ENCODE measurements around the gene ARID1A.
"Not testable (repeated sequence)": the region's sequence is repeated elsewhere in the genome, so short reads cannot be mapped to it uniquely, and the experiment has no call there.

The ARID1A gene

DNA sequence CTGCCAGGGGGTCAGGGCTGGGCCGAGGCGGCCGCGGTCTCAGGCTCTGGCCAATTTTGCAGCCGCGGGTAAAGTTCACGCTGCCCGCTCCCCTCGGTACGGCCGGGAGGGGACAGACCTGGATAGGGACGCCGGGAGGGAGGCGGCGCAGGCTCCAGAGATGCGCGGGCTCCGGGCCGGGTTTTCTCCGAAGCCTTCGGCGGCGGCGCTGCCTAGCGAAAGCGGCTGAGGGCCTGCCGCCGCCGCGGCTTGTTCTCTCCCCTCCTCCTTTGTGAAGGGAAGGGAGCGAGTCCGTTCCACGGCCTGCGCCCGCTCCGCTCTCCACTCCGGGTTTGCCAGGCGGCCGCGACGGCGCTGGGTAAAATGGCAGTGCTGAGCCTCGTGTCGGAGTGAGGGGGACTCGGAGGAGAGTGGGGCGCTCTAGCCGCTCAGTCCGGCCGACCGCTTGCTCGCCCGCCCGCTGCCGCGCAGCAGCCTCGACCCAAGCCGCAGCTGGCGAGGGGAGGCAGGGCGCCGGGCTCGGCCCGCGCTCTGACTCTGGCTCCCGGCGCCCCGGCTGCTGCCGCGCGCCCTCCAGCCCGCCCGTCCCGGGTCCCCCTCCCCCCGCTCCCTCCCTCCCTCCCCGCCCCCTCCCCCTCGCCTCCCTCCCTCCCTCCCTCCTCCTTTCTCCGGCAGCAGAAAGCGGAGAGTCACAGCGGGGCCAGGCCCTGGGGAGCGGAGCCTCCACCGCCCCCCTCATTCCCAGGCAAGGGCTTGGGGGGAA, at the start of gene ARID1A:
Gene ARID1A, plus strand, starts transcription at position 660 of the 763 bp plus-strand sequence. CDS start 389 bp downstream, outside the sequence.
- peak; percentile 97 for DNase-seq

DNA sequence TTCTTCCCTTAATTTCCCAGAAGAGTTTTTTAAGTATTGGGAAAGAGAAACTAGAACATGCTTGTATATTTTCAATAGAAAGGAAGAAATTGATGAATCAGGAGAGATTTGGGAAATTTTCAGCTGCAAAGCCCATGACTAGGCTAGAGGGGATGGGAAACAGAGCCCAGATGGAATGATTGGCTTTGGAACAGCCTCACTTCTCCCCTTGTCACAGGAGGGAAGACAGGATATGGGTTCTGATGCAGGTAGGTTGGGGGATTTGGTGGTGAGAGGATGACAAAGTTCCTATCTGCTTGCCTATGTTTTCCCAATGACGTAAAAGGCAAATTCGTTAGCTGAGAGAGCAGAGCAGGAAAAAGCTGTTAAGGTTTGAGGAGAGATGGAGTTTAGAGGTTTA, 31.0 kb upstream of the ARID1A start:
- DNase-seq, result no peak

DNA sequence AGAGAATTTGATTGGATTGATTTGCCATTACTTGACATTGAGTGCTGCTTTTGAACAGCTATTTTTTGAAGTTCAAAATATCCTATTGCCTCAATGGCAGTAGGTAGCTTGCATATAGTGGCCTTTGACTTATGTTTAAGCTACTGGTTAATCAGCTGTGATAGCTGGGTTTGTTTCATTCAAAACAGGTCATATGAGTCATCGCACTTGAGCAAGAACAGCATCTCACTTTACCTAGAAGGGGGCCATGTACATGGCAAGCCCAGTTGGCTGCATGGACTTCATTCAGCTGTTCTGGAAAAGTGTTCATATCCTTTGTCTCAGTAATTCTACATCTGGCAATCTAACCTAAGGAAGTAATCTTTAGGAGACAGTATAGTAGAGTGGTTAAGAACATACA, 29.0 kb upstream of the ARID1A start:
- peak; percentile 41 for DNase-seq

DNA sequence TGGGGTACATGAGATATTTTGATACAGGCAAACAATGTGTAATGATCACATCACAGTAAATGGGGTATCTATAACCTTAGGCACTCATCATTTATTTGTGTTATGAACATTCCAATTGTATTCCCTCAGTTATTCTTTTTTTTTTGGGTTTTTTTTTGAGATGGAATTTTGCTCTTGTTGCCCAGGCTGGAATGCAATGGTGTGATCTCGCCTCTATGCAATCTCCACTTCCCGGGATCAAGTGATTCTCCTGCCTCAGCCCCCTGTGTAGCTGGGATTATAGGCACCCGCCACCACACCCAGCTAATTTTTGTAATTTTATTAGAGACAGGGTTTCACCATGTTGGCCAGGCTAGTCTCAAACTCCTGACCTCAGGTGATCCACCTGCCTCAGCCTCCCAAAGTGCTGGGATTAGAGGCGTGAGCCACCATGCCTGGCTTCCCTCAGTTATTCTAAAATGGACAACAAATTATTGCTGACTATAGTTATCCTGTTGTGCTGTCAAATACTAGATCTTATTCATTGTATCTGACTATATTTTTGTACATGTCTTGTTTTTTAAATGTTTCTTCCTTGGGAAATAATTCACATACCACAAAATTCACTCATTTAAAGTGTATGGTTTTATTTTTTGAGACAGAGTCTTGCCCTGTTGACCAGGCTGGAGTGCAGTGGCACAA, 27.6 kb upstream of the ARID1A start:
- not testable (repeated sequence) for DNase-seq

DNA sequence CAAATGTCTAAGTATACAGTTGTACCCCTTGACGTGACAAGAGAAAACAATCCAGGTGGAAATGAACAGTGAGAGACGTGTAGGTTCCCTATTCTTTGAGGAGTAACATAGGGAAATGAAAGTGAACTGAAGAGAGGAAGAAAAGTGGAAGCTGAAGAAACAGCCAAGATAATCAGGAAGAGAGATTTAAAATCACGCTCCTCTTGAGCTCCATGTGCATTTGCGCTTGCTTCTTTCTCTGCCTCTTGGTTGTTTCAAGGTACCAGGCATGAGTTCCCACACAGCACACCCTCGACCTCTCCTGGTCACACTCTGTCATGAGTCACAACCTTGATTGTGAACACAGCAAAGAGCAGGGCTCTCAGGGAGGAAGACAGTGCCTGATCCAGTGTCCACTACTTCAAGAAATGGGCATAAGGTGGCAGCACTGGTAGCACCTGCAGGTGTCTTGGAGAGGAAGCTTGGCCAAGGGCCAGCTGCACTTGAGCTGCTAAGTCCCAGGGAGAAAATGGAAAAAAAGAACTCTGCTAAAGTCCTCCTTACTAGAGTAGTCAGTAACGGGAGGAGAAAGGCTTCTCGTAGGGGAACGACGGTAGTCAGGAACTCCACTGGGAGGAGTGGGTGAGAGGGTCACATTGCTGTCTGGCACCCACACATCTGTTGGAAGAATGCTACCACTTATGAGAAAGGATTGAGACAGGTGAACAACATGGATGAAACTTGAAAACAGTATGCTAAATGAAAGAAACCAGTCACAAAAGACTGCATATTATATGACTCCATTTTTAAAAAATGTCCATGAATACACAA, 18.3 kb upstream of the ARID1A start:
- peak; percentile 63 for DNase-seq

DNA sequence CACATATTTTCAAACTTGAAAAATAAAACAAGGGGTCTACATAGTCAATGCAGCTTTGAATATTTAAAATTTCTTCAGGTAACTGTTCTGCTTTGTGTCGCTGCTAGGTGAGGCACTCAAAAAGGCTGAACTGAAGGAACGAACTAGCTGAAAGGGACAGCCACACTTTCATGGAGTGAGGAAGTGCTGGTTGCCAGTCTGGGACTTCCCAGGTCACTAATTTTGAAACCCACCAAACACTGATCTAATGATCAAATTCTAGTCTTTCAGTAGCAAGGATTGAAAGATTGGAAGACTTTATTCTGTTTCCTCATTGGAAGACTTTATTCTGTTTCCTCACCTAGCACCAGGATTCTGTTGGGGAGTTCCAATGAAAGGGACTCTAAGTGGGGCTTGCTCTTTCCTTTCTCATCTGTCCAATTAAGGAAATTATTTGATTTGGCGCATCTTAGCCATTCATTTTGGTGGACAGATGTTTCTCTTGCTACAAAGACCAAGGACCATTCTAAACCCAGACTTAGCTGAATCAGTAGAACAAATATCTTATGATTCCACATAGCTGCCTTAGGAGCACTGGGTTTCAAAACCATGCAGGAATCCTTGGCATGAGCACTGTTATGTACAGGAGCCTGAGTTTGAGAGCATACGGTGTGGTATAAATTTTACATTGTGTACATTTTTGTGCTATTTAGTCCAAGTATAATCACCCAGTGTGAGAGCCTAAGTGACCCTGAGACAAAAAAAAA, 10.9 kb upstream of the ARID1A start:
- no peak for DNase-seq

DNA sequence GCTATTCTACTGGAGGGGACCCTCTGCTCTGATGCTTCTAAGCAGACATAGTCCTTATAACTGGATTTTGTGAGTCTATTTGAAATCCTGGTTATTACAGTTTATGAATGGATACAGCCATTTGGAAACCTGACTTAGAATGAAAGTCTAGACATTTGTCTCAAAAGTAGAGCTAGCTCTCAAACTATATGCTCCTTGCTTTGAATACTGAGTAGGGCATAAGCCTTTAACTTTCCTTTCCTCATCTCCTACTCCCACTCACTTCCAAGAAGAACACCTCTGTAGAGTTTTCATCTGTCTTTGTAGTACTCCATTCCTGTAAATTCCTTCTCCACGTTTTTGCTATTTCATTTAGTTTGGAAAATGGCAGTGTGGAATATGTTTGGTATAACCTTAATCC, 9.0 kb upstream of the ARID1A start:
- no peak for DNase-seq

DNA sequence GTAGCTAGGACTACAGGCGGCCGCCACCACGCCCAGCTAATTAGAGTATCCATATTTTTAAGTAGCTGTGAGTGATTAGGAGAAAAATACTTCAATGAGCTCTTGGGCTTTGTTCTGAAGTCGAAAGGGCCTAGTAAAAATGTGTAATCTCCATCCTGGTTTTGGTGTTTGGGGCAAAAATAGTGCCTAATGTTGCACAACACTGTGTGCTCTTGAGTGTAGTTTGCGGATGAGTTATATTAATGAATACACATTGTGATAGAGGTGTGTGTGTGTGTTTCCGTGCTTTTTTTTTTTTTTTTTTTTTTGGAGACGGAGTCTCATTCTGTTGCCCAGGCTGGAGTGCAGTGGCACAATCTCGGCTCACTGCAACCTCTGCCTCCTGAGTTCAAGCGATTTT, 6.3 kb upstream of the ARID1A start:
- no peak for DNase-seq

DNA sequence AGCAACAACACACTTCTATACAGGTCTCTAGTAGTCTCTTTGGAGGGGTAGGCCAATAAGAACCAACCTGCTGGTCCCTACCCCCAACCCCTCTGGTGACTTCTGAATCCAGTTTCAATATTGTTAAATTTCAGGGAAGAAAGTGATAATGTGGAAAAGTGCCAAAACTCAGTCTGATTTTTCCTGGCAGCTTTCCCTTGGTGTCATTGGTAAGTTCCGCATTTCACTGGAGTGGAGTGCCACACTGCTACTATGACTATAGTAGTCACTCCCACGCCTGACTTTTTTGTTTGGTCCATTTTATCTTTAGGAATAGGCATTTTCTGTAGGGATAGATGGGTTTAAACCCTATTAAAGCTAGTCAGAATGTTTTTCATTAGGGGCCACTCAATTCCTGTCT, 5.7 kb upstream of the ARID1A start:
- no peak for DNase-seq

DNA sequence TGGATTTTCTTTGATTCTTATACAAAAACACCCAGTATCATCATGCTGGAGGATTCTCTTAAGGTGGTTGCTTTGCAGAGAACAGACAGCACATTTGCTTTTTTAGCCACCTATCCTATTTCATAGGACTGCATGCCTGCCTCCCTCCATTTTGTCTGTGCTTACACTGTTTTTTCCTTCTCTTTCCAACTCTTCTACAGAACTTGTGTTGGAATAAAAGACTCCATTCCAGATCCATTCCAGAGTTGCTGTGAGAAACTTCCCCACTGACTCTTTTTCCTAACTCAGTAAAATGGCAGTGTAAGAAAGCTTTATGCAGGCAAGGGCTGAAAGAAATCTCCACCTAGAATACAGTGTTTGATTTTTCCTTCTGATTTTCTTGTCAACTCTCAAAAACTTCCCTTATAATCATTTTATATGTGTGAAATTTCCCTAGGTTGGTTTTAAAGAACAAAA, 5.2 kb upstream of the ARID1A start:
- no peak for DNase-seq

DNA sequence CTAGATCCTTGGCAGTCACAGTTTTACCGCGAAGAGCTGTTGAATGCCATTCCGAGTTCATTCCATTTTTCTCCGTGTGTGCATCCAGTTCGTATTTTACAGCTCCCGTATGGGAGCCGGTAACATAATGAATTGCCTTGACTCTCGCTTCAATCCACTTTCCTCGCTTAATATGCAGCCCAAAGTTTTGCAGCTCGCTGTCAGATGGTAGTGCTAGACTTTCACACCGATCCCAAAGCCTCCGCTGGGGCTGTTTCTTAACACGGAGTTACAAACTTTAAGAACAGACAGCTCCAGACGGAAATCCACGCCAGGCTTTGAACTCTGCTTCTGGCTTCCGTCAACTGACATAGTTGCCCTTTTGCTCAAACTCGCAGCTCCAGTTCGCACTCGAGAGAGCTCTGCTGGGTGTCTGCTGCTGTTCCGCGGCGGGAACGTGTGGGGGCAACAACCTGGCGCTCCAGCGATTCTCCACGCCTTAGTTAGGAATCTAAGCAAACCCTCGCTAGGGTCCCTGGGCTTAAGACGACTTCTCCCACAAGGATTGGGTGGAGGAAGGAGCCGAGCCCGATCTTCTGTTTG, 3.5 kb upstream of the ARID1A start:
- DNase-seq, result peak; percentile 89

DNA sequence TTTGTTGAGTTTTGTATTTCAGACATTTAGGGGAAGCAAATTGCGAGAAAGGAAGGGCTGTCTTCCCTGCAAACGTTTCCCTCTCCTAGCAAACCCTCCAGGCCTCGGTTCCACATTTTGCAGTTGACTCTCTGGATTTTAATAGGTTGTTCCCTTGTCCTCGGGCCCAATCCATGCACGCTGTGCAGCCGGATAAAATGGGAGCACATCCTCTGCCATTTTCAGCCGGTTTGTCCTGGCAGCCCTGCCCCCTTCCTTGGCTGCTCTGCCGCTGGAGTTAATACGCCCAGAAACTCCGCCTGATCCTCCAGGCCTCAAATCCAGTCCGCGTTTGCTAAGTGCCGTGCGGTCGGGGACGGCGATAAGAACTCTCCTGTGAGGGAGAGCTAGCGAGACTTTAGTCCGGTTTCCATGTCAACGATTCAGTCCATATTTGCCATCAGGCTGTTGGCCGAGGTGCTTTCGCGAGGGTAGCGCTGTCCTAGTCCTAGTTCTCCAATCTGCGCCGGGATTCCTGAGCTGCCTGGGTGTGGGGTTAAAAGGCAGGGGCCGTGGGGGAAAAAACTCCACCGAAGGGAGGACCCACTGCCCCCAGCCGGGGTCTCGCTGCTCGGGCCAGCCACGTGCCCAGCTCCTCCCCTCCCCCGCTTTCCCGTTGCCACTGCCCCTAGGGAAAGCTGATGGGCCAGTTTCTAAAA, 2.9 kb upstream of the ARID1A start:
- DNase-seq, result peak; percentile 95

DNA sequence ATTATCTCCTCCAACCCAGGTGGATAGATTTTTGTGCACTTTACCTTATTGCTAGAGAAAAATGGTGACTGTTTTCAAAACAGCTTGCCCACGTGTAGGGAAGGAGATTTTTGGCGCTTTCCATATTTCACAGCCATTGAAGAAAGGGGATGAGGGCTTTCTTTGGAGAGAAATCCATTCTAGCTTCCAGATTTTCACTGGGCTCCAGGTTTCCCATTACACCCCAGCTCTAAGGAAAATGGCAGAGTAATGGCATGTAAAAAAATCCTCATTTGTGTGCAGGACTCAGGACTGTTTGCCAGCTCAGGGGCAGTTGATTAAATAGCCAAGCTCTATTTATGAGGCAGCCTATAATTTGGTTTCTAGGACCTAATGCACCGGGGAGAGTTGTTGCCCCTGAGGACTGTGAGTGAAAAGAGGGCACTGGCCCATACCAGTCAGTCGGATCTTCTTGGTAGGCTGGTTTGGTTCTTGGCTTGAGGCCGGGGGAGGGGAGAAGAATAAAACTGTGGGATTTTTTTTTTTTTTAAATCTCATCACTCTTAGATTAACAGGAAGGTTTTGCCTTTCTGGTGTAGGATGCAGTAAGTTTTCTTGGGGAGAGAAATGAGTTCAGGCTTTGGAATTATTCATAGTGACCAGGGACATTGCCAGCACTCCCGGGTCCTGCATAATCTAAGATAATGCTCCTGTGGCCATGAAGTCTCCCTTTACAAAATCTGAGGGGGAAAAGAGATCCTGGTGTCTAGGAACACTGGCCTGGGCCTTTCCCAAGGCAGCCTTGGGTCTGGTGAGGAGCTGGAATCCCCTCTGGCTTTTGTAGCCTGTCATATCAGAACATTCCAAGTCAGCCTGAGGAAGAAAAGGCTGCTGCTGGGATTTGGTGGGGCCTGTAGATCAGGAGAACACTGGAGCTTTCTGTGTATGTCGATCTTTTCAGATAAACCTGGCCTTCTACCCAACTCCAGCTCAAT, 1.9 kb upstream of the ARID1A start:
- no peak for DNase-seq

DNA sequence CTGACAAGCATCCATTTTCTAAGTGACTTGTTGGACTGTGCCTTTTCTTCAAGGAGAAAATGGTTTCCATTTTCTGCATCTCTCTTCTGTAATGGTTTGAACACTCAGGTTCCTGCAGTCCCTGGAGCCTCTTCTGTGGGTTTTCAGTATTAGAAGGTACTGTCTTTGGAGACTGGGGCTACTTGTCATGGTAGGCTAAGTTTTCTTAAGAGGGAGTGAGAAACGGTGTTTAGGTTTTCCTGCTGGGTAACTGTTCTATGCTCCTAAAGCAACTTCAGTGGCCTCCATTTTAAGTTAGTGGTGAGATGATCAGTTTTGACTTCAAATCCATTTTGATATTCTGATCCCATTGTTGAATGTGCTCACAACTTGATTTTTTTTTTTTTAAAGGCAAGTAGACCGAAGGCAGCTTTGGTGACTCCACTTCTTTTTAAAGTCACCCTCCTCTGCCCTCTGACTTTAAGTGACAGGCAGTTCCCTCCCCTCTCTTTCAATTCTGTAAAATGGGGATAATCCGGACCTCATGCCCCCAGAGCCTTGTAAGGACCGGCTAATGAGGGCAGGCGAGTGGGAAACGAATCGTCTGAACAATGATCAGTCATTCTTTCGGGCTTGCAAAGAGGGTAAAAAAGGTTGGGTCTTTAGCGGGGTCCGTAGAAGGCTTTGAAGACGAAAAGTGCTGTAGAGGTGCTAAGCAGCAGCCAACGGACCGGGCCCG, 1.0 kb upstream of the ARID1A start:
- peak; percentile 54 for DNase-seq

DNA sequence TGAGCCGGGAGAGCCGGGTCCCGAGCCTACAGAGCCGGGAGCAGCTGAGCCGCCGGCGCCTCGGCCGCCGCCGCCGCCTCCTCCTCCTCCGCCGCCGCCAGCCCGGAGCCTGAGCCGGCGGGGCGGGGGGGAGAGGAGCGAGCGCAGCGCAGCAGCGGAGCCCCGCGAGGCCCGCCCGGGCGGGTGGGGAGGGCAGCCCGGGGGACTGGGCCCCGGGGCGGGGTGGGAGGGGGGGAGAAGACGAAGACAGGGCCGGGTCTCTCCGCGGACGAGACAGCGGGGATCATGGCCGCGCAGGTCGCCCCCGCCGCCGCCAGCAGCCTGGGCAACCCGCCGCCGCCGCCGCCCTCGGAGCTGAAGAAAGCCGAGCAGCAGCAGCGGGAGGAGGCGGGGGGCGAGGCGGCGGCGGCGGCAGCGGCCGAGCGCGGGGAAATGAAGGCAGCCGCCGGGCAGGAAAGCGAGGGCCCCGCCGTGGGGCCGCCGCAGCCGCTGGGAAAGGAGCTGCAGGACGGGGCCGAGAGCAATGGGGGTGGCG, 371 bp downstream of the ARID1A start:
- DNase-seq, result no peak

DNA sequence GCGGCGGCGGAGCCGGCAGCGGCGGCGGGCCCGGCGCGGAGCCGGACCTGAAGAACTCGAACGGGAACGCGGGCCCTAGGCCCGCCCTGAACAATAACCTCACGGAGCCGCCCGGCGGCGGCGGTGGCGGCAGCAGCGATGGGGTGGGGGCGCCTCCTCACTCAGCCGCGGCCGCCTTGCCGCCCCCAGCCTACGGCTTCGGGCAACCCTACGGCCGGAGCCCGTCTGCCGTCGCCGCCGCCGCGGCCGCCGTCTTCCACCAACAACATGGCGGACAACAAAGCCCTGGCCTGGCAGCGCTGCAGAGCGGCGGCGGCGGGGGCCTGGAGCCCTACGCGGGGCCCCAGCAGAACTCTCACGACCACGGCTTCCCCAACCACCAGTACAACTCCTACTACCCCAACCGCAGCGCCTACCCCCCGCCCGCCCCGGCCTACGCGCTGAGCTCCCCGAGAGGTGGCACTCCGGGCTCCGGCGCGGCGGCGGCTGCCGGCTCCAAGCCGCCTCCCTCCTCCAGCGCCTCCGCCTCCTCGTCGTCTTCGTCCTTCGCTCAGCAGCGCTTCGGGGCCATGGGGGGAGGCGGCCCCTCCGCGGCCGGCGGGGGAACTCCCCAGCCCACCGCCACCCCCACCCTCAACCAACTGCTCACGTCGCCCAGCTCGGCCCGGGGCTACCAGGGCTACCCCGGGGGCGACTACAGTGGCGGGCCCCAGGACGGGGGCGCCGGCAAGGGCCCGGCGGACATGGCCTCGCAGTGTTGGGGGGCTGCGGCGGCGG, 1.0 kb downstream of the ARID1A start:
- DNase-seq, result peak; percentile 57

DNA sequence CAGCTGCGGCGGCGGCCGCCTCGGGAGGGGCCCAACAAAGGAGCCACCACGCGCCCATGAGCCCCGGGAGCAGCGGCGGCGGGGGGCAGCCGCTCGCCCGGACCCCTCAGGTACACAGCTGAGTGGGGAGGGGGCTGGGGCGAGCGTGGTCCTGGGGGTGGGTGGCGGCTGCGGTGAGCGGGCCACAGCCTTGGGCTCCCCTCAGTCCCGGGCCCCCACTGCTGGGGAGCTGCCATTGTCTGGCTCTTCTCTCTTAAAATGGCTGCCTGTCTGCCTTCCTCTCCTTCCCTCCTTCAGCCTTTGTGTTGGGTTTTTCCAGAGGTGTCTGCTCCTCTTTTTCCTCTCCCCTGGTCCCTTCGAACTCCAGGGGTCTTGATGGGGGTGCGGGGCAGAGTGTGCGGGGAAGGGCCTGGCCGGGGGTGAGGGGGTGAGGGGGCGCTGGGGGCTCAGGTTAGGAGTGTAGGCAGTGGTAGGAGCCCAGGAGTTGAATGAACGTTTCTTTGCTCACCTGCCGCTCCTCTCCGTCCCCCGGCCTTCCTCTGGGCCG, 1.7 kb downstream of the ARID1A start:
- no peak for DNase-seq

Measured in activated CD4-positive, alpha-beta T cell treated with anti-CD3 and anti-CD28 coated beads, Interleukin-2, amount 50 U/mL, for 16 hours (primary cell).